NCI-H748 treated with DMSO at 0.1 percent for 48 hours (cell line): ENCODE data around the gene TAF4.
"Not testable (repeated sequence)": the region's sequence is repeated elsewhere in the genome, so short reads cannot be mapped to it uniquely, and the experiment has no call there.

ENCODE experiments used
- DNase-seq: peaks from one replicate; lab custom pipeline; 2025; lab: John Stamatoyannopoulos, UW

Gene TAF4

DNA sequence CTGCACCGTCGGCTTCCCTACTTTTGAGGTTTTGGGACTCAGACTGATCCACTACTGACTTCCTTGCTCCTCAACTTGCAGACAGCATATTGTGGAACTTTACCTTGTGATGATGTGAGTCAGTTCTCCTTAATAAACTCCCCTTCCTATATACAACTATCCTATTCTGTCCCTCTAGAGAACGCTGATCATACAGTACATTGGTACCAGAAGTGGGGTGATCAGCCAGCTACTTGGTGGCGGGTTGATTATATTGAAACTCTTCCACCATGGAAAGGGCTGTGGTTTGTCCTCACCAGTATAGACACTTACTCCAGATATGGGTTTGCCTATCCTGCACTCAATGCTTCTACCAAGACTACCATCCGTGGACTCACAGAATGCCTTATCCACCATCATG, 7.6 kb upstream of the TAF4 start:
- DNase-seq = no peak

DNA sequence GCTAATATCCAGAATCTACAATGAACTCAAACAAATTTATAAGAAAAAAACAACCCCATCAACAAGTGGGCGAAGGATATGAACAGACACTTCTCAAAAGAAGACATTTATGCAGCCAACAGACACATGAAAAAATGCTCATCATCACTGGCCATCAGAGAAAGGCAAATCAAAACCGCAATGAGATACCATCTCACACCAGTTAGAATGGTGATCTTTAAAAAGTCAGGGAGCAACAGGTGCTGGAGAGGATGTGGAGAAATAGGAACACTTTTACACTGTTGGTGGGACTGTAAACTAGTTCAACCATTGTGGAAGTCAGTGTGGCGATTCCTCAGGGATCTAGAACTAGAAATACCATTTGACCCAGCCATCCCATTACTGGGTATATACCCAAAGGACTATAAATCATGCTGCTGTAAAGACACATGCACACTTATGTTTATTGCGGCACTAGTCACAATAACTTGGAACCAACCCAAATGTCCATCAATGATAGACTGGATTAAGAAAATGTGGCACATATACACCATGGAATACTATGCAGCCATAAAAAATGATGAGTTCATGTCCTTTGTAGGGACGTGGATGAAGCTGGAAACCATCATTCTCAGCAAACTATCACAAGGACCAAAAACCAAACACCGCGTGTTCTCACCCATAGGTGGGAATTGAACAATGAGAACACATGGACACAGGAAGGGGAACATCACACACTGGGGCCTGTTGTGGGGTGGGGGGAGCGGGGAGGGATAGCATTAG, 6.2 kb upstream of the TAF4 start:
- DNase-seq = not testable (repeated sequence)

DNA sequence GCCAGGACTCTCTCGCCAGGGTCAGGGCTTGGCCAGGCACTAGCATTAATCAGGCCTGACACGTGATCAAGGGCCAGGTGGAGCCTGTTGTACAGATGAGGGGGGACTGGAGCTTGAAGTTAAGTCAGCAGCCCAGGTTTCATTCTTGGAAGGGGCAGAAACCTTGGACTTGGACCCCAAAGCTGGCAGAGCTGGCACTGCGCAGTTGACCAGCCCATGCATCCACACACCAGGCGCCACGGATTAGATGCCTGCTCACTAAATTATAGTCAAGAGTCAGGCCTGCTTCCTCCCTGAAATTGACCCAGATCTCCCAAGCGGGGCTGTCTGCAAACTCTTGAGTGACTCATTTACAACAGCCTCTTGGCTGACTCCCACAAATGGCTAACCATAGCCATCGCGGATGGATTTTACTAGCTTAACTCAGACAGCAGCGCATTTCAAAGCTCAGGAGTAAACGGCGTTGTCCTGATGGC, 4.1 kb upstream of the TAF4 start:
- DNase-seq = no peak

DNA sequence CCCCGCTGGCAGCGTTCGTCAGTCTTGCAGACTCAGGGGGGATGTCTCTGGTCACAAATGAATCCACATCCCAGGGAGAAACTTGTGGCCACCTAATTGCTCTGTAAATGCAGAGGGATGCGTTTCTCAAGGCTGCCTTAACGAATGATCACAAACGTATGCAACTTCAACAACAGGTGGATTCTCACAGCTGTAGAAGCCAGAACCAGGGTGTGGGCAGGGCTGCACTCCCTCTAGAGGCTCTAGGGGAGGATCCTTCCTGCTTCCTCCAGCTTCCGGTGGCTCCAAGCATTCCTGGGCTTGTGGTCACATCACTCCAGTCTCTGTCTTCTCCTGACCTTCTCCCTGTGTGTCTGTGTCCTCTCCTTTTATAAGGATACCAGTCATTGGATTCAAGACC, 3.3 kb upstream of the TAF4 start:
- DNase-seq = no peak

DNA sequence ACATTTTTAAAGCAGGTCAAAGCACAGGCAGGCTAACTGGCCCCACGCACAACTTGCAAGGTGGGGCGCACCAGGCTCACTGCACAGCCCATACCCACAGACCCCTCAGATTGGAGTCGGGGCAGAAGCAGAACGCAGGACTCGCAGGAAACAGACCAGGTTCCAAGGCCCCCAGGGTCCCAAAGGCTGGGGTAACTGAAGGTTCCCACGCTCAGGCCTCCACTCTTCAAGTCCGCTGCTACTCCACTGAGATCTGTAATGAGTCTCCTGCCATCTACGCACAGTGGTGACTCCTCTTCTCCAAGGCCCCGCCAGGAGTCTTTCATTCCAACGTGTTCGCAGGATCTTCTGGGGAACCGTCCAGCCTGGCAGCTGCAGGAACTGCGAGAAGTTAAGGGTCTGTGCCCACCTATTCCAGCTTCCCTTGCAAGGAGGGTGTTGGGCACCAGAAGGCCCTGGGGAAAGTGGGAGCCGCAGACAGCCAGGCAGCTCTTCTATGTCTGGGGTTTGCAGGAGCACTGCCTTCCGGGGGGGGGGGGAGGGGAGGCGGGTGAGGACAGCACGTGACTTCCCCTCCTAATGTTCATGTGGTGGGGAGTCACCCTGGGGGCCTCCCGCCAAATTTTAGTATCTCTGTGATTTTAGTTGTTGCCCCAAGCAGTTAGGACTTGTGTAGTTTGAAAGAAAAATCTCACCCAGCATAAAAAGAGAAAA, 2.0 kb upstream of the TAF4 start:
- no peak for DNase-seq

DNA sequence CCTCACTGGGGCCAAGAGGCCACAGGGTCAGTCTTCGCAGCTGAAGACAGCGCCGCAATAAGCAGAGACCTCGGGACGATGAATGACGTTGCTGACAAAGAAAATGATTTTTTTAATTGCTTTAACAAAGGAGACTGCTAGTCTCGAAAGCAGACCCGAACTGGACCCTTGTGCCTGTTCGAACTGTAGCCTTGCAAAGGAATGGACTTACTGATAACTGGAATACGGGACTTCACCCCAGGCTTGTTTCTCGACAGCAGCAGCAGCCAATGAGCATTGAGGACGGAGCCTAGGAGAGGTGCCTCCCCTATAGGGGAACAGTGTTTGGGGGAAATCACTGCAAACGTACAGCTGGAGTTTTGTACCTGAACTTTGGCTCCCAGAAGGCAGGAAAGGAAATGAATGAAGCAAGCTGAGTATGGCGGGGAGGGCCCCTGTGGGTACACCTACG, 1.3 kb upstream of the TAF4 start:
- no peak for DNase-seq

DNA sequence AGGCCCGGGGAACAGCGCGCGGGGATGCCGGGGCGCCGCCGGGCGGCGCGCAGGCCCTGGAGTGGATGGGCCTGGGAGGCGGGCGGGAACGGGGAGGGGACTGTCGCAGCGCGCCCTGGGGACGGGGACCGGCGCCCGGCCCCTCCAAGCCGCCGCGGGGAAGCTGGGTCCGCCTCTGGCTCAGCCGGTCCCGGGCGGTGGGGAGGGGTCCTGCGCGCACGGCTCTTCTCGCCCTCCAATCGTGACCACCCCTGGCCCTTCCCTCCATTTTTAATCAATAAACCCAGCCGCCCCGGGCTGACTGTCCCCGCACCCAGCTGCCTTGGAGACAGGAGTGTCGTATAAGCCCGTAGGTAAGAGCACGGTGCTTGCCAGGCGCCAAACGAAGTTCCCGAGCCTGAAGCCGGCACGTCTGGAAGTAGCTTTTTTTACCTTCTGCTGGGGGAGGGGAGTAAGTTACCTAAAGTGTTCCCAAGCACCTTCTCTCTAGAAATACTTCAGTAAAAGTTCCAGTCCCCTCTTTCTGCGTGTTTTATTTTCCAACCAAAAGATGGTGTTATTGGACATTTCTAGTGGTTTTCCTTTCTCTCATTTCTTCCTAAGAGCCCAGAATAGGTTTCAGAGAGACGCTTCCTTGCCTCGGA, 780 bp upstream of the TAF4 start:
- peak; percentile 12 for DNase-seq

DNA sequence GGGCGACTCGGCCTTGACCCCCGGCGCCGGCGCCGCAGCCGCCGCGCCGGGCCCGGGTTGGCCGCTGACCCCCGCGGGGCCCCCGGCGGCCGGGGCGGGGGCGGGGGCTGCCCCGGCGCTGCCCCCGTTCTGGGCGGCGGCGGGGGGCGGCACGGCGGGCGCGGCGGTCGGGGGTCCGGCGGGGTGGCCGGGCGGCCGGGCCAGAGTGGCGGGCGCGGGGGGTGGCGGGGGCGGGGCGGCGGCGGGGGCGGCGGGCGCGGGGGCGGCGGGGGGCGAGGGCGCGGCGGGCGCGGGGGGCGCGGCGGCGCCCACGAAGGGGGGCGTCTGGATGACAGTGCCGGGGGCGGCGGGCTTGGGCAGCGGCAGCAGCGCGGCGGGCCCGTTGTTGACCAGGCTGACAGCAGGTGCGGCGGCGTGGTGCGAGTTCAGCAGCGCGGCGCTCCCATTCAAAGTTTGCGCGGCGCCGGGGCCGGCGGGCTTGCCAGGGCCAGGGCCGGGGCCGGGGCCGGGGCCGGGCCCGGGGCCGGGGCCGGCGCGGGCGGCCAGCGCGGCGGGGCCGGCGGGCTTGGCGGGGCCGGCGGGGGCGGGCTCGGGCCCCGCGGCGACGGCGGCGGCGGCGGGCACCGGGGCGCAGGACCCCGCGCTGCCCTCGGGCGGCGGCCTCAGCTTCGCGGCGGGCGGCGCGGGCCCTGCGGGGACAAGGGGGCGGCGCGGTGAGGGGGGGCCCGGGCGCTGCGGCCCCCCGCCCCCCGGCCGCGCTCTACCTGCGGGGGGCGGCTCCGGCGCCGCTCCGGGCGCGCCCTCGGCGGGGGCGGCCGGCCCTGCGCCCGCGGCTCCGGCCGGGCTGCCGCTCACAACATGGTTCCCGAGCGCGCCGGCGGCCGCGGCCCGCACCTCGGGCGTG, 659 bp downstream of the TAF4 start:
- DNase-seq = no peak

DNA sequence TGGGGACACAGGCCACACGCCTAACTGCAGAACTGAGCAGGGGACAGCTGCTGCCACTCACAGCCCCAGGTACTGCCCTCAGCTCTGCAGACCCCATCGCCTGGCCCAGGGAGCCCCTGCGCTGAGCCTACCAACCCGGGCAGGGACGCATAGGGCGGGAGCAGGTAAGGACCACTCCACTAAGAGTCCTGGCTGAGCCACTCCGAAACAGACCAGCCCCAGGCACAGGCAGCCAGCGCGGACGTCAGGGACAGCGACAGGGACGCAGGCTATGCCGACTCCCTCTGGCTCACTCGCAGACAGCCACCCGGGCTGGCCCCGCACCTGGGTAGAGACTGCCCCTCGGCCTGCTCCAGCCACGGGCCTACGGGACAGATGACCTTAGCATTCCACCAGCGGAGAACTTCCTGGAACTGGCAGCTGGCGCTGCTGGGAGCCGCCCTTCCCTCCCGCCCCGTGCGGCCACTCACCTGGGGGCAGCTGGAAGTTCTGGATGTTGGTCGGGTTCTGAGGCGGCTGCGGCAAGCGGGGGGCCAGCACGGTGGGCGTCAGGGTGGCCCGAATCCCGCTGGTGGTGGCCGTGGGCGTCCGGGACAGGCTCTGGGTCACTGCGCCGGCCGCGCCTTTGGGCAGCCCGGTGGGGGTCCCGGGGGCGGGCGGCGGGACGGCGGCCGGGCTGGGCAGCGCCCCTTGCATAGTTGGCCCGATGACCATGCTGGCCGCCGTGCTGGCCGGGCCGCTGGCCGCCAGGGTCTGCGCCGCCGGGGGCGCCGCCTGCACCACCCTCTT, 1.5 kb downstream of the TAF4 start:
- no peak for DNase-seq

DNA sequence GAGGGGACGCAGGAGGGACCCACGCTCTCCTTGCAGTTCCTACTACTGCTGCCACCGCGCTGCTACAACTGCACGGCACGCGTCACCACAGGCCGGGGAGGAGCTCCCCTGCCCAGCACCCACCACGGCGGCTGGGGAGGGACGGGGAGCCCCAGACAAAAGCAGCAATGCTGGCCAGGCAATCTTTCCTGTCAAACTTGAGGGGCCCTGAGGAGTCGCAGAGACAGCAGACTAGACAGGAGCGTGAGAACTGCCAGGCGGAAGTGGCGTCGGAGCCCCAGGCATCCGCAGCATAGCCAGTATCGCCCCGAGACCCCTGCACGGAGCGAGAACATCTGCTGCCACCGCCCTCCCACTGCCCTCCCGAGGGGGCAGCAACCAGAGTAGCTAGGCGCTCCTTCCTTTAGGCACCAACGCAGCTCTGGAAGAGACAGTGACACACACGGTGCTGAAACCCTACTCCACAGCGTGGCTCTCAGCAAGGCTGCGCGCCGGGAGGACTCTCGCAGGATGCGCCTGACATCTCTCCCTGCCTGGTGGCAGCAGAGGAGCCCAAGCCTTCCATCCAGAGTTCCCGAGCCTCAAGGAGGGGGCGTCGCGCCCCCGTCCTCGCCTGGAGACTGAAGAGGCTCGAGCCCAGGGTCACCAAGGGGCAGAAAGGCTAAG, 2.2 kb downstream of the TAF4 start:
- no peak for DNase-seq

DNA sequence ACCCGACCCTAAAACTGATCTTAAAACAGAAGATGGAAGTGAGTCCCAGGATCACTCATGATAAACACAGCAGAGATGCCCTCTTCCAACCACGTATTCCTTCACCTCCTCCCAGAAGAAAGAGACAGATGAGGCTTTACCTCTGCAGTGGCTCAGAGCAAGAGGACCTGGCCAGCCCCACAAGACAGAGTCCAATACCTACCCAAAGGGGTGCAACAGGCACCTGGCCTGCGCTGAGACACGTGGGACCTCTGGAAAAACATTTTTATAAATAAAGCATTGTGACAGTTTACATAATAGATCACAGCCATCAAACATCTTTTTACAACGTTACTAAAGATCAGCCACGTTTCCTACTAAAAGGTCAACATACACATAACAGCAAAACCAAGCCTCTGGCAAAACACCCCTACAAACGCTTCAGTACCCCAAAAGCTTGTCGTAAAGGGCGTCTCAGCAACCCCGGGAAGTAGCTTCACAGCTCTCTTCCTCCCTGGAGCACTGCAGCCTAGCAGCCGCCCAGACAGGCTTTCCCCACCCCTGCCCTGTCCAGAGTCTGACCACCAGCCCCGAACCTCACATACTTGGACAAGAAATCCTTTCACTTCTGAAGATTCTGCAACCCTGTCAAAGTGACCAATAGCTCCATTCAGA, 2.9 kb downstream of the TAF4 start:
- no peak for DNase-seq

DNA sequence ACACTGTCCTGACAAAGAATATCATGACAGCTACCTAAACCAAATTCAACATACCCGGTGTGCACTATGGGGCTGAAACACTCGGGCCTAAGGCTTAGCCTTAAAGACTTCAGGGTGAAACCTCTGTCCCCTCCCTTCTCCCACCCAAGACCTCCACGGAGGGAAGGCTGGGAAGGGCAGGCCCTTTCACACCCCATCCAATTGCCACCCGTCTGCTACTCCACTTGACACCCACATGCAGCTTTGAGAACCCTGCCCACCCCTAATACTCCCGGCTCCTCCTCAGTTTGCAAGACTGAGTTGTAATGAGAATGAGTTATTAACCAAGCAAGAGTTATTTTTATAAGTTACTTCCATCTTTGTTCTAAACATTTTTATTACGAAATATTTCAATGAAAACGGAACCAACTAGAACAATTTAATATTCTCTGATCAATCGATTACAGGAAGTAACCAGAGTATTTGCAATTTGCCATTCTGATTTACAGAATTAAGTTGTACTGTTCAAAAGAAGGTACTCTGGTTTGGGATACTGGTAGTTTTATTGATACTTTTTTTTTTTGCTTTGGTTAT, 3.7 kb downstream of the TAF4 start:
- DNase-seq = no peak

DNA sequence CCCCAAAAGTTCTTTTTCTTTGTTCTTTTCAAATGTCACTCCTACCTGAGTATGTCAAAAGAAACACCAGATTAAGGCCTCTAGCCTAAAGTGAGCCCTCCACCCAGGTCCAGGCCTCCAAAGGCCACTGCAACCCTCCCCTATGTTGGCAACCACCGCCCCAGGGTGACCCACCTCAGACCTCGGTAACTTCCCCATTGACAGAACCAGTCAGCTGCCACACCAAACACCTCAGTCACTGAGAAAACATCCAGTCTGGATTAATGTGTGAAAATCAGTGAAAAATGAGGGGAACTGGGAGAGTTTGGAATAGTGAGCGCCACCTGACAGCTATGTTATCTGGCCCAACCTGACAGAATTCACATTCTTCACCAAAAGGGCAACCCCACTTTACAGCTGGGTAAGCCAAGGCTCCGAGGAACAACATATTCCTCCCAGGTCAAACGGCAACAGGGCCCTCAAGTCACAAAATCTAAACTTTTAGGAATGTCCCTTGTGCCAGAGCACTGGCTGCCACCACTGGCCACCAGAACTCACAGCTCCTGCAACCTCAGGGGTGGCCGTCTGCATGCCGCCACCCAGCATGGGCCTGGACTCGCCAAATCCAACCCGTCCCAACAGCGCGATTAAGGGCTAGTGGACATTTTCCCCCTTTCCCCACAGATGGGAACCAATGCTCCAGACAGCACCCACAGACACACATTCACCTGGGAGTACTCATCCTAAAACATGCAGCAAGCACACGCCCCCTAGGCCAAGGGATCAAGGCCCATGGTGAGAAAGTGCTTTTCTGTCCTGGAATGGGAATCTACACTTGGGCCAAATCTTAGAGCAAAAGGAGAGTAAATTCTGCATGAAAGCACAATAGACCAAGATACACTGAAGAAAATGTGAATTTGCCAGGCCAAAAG, 4.8 kb downstream of the TAF4 start:
- DNase-seq = no peak

DNA sequence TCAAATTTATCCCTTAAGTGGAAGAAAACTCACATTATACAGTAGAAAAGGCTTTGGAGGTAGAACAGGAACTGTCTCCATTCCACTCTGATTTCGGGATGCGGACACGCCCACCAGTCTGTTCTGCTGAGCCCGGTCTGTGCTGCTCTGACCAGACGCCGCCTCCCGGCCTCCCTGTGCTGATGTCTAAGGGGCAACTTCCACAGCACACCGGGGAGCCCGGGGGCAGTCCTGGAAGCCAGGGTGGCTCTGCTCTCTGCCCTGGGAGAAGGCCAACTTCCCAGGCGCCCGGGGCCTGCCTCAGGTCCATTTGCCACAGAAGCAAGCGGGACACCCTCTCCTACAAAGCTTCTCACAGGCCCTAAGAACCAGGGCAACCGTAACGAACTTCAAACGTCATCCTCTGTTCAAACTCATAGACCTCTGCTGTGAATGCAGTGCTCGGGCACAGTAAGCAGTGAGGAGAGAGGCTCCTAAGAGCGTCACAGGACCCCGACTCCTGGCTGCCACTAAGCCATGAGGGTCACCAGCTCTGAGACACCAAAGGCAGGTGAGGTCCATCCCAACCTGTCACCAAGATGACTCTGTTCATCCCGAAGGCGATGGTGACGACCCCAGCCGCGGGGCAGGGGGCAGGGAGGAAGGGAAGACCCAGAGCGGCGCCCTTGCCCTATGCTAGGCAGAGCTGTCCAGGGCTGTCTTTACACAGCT, 5.6 kb downstream of the TAF4 start:
- DNase-seq = no peak

DNA sequence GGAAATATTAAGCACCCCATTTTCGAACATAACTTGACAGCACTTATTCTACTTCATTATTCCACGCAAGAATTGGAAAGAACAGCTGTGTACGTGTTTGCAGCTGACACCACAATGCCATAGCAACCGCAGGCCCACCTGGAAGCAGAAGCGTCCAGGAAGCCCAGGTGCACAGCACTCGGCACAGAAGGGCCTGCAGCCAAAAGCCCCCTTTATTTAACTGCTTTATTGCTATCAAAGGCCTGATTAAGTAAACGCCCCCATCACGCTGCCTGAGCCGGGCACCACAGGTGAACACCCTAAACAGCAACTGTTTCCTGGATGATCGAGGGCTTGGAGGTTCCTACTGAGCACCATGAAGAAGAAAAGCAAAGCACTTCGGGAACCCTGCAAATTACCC, 6.3 kb downstream of the TAF4 start:
- DNase-seq = no peak

DNA sequence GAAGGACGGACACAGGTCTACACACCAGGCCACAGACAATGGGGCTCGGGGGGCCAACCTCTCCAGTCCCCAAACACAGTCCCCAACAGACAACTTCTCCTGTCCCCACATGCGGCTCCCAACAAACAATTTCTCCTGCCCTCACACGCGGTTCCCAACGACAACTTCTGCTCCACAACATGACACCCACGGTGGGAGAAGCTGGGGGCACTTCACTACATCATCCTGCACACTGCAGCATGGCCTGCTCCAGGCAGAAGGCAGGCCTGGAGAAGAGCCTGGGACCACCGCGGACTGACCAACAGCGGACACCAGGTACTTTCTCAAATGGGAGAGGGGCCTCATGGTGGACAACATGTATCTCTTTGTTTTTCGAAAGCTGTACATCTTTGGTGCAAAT, 6.7 kb downstream of the TAF4 start:
- no peak for DNase-seq

DNA sequence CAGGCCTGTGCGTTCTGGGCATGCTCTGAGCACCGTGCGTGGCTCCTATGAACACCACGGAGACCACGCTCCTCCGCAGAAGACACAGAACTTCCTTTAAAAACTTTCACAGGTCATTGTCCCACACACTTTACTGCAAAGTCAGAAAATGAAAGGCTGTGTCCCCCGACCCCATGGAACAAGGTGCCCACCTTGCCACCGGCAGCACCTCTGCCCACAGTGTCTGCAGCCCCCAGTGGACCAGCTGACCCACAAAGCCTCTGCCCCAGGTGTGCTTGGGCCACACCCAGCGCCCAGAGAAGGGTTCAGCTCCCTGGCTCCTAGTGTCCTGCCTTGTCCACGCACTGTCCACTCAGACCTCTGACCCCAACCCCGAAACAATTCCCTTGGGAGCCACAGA, 8.7 kb downstream of the TAF4 start:
- no peak for DNase-seq

DNA sequence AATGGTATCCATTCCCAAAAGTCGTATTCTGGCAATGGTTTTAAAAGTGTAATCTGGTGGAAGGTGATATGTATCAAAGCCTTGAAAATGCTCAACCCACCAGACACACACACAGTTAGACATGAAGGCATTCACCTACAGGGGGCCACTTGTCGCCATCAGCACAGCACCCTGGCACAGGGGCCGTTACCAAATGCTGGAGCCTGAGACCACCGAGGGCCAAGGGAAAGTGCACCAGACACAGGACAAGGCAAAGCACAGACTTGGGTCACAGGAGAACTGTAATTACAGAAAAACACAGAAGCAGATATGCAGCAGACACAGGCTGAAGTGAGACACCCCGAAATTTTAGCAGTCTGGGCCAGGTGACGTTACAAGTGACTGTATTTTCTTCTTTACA, 9.3 kb downstream of the TAF4 start:
- DNase-seq = no peak
